AG04449 (cell line): ENCODE measurements around the gene CD68.

Source experiments
- CTCF ChIA-PET: fragments of 350-600 bp; formaldehyde crosslinking; extraction: SDS; loops from one replicate; lab custom pipeline; 2021; ENCODE audit warnings: antibody characterized with exemption; lab: Yijun Ruan, JAX
- POLR2A ChIA-PET: fragments of 400-600, 350-600 bp; formaldehyde crosslinking; extraction: SDS; loops from one replicate; lab custom pipeline; 2020; ENCODE audit warnings: antibody characterized with exemption, inconsistent platforms; lab: Yijun Ruan, JAX
- DNase-seq: peaks from one replicate; pipeline ENCODE4 v3.0.0-alpha.2; 2010; ENCODE audit warnings: low read depth, low spot score
- H3K4me3 ChIP-seq: 2 replicates; pipeline ENCODE4 v1.5.1; 2011; ENCODE audit warnings: low read depth, mild to moderate bottlenecking, control low read depth, low read length
- CTCF ChIP-seq: IDR thresholded peaks from one replicate; pipeline ENCODE4 v1.5.1; 2011; ENCODE audit warnings: mild to moderate bottlenecking, moderate library complexity, low read length, control low read depth, inconsistent platforms; ENCODE audit not compliant: insufficient read depth; ENCODE audit errors: missing control alignments

Gene CD68

GRCh38 chr17:7587420-7588151 lies 8.1 kb downstream of the CD68 start:
- peak overlapping the region; percentile 23; the same call in 1 of the 2 replicates for H3K4me3 ChIP-seq
- peak; percentile 21 for TF ChIP-seq CTCF

GRCh38 chr17:7588553-7589203 lies 9.2 kb downstream of the CD68 start:
- DNase-seq, result no peak
- H3K4me3 ChIP-seq, result no peak overlapping the region; the same call in 1 of the 2 replicates
- TF ChIP-seq CTCF, result no peak
- POLR2A ChIA-PET, result interaction anchor here (0.5 to 4.4 kb wide), 7 partner anchors 10 to 193 kb away, joined by 3 to 31 read pairs (median 4); partner anchors contain the start of genes CD68, FXR2 and WRAP53
- CTCF ChIA-PET, result interaction anchor here (0.7 to 4.5 kb wide), 32 partner anchors 10 to 543 kb away, joined by 3 to 61 read pairs (median 6); partner anchors contain the start of genes ATP1B2, CD68, DNAH2 and FXR2

More at GRCh38 chr17:7587420-7588151, 8.1 kb downstream of the CD68 start:
- ChIA-PET POLR2A (interaction anchor here (0.6 to 4.4 kb wide), 10 partner anchors 9 to 236 kb away, joined by 3 to 31 read pairs (median 4); partner anchors contain the start of genes CD68, FXR2, POLR2A and SAT2), CTCF (interaction anchor here (0.9 to 5.1 kb wide), 8 partner anchors 9 to 100 kb away, joined by 3 to 57 read pairs (median 21); partner anchors contain the start of genes CD68, SENP3, TP53 and WRAP53)
- peak; percentile 86 for DNase-seq

GRCh38 chr17:7589204-7589868 lies 9.9 kb downstream of the CD68 start:
- no peak for DNase-seq

GRCh38 chr17:7589891-7590691 lies 10.7 kb downstream of the CD68 start, which contains the start of gene SOX15:
TSS of gene SOX15 (minus strand) at chr17:7590094. CDS start at chr17:7589676, 418 bp downstream.
- POLR2A ChIA-PET, result interaction anchor here (1.2 to 4.4 kb wide), 4 partner anchors 12 to 22 kb away, joined by 3 to 31 read pairs (median 6); partner anchors contain the start of gene CD68
- H3K4me3 ChIP-seq, result peak within 1 kb of the TSS; percentile 6; the same call in 1 of the 2 replicates
- DNase-seq, result no peak
- CTCF ChIA-PET, result interaction anchor here (0.9 to 4.5 kb wide), 25 partner anchors 10 to 544 kb away, joined by 3 to 61 read pairs (median 7); partner anchors contain the start of genes ATP1B2, CD68, FXR2 and SENP3
- no peak for TF ChIP-seq CTCF

More at GRCh38 chr17:7589204-7589868, 9.9 kb downstream of the CD68 start:
- TF ChIP-seq CTCF, result peak; percentile 89
- ChIA-PET CTCF (interaction anchor here (0.7 to 4.5 kb wide), 35 partner anchors 11 to 544 kb away, joined by 3 to 61 read pairs (median 4); partner anchors contain the start of genes ATP1B2, CD68, DNAH2 and FXR2), POLR2A (interaction anchor here (0.5 to 4.4 kb wide), 6 partner anchors 11 to 194 kb away, joined by 3 to 31 read pairs (median 4); partner anchors contain the start of genes CD68 and WRAP53)
- peak overlapping the region; percentile 6; the same call in 1 of the 2 replicates for H3K4me3 ChIP-seq

- DNase-seq, result no peak
- ChIA-PET POLR2A (interaction anchor here (0.6 to 4.4 kb wide), 3 partner anchors 12 to 106 kb away, joined by 3 to 31 read pairs (median 6); partner anchors contain the start of gene CD68), CTCF (interaction anchor here (1.7 to 4.5 kb wide), 12 partner anchors 10 to 247 kb away, joined by 4 to 61 read pairs (median 23); partner anchors contain the start of genes CD68, FXR2, SENP3 and TMEM95)
- H3K4me3 ChIP-seq, result no peak overlapping the region
- TF ChIP-seq CTCF, result no peak
Observed at GRCh38 chr17:7590743-7591142, 11.3 kb downstream of the CD68 start.
